GM12891 (cell line): ENCODE results near the gene CLDN10.

Experiments
- POLR2A ChIP-seq: IDR thresholded peaks from 2 replicates; pipeline ENCODE4 v1.6.1; 2011; ENCODE audit warnings: low read depth, low read length, control low read depth
- SPI1 ChIP-seq: IDR thresholded peaks from 2 replicates; pipeline ENCODE4 v1.6.1; 2011; ENCODE audit warnings: low read depth, low read length, control low read depth

GRCh38 chr13:95510950-95511349 is 41.6 kb upstream of the CLDN10 start:
- TF ChIP-seq SPI1, result no peak
- no peak for TF ChIP-seq POLR2A
